ENCODE results near the gene PRMT9.
A peak's percentile ranks its signal among the peaks of the same experiment; 100 is the strongest.

The PRMT9 gene

DNA sequence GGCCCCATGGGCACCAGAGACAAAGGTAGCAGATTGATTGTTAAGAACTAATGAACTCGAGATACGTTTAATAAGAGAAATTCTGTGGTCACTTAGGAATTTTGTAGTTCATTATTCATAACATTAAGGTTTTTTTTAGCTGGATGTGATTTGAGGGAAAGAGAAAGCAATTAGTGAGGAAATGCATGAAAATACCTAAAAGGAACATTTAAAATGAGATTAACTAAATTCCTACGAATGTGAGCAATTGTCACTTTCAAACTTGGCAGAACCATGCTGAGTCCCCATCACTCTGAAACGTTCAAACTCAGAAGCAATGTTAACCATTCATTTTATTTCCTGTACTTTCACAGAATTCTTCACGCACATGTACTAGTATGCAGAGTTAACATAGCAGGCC lies 5.9 kb downstream of the PRMT9 start:
- Histone ChIP-seq H3K36me3 (ENCODE audit: insufficient read depth, low read length) (peaks cover 10% of the 10 kb centered on the region), H3K27me3 (ENCODE audit: insufficient read depth, low read length) (no peaks in the 10 kb centered on the region), H3K4me3 (ENCODE audit: low read length) (no peak overlapping the region), H3K9ac (ENCODE audit: low read depth, low read length) (no peak overlapping the region), H3K9me3 (ENCODE audit: insufficient read depth, low read depth, low read length) (no peaks in the 10 kb centered on the region), H3K4me1 (ENCODE audit: insufficient read depth, low read length) (peaks cover 5% of the 10 kb centered on the region), H3K27ac (ENCODE audit: low read depth, low read length) (no peak overlapping the region)
- WGBS, result 92% methylated on average over 5 of the region's 5 CpGs

- H3K27me3 ChIP-seq (ENCODE audit: insufficient read depth, low read length), result no peaks in the 10 kb centered on the region
- H3K9me3 ChIP-seq (ENCODE audit: insufficient read depth, low read depth, low read length), result no peaks in the 10 kb centered on the region
- H3K9ac ChIP-seq (ENCODE audit: low read depth, low read length), result no peak overlapping the region
- WGBS, result 98% methylated on average over 1 of the region's 1 CpG
- H3K36me3 ChIP-seq (ENCODE audit: insufficient read depth, low read length), result peaks cover 27% of the 10 kb centered on the region
- H3K27ac ChIP-seq (ENCODE audit: low read depth, low read length), result no peak overlapping the region
- no peaks in the 10 kb centered on the region for H3K4me1 ChIP-seq (ENCODE audit: insufficient read depth, low read length)
- H3K4me3 ChIP-seq (ENCODE audit: low read length), result no peak overlapping the region
Observed at GRCh38 chr4:147674496-147674895, 9.5 kb downstream of the PRMT9 start.

- no peak overlapping the region for H3K9ac ChIP-seq (ENCODE audit: low read depth, low read length)
- H3K36me3 ChIP-seq (ENCODE audit: insufficient read depth, low read length), result peaks cover 27% of the 10 kb centered on the region
- no peak overlapping the region for H3K27ac ChIP-seq (ENCODE audit: low read depth, low read length)
- WGBS, result 100% methylated on average over 2 of the region's 4 CpGs
- H3K4me1 ChIP-seq (ENCODE audit: insufficient read depth, low read length), result no peaks in the 10 kb centered on the region
- H3K27me3 ChIP-seq (ENCODE audit: insufficient read depth, low read length), result no peaks in the 10 kb centered on the region
- H3K4me3 ChIP-seq (ENCODE audit: low read length), result no peak overlapping the region
- H3K9me3 ChIP-seq (ENCODE audit: insufficient read depth, low read depth, low read length), result no peaks in the 10 kb centered on the region
Observed at GRCh38 chr4:147674073-147674472, 9.9 kb downstream of the PRMT9 start.

DNA sequence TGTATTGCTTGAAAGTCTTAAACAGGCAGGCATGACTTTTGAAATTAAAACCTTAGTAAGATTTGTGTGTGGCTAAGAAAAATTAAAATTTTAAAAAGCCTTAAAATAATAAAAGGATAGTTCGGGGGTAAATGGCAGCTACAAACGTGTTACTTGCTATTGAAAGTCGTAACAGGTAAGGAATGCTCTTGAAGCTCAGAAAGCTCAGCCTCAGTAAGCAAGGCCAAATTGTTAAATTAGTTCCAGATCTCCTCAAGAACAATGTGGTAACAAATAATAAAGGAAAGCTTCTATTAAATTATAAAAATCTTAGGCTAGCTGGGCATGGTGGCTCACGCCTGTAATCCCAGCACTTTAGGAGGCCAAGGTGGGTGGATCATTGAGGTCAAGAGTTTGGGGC lies 25.5 kb downstream of the PRMT9 start:
- no peak overlapping the region for H3K27ac ChIP-seq (ENCODE audit: low read depth, low read length)
- H3K36me3 ChIP-seq (ENCODE audit: insufficient read depth, low read length), result peaks cover 51% of the 10 kb centered on the region
- no peak overlapping the region for H3K9ac ChIP-seq (ENCODE audit: low read depth, low read length)
- H3K9me3 ChIP-seq (ENCODE audit: insufficient read depth, low read depth, low read length), result no peaks in the 10 kb centered on the region
- H3K4me3 ChIP-seq (ENCODE audit: low read length), result no peak overlapping the region
- H3K4me1 ChIP-seq (ENCODE audit: insufficient read depth, low read length), result peaks cover 10% of the 10 kb centered on the region; the same call in 1 of the 2 replicates
- WGBS, result 96% methylated on average over 4 of the region's 4 CpGs
- H3K27me3 ChIP-seq (ENCODE audit: insufficient read depth, low read length), result no peaks in the 10 kb centered on the region

DNA sequence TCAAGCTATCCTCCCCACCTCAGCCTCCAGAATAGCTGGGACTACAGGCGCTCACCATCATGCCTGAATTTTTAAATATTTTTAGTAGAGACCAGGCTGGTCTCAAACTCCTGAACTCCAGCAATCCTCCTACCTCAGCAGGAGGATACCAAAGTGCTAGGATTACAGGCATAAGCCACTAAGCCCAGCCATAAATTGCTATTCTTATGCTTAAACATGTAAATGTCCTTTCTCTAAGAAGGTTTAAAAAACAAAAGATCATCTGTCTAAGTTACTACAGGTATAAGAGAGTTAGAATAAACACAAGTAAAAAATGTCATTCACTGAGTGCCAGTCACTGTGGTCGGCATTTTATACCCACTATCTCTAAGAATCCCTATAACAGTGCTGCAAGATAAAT lies 28.3 kb downstream of the PRMT9 start:
- no peaks in the 10 kb centered on the region for H3K27me3 ChIP-seq (ENCODE audit: insufficient read depth, low read length)
- no peak overlapping the region for H3K4me3 ChIP-seq (ENCODE audit: low read length)
- 65% methylated on average over 2 of the region's 2 CpGs for WGBS
- H3K36me3 ChIP-seq (ENCODE audit: insufficient read depth, low read length), result peaks cover 59% of the 10 kb centered on the region
- peaks cover 10% of the 10 kb centered on the region; the same call in 1 of the 2 replicates for H3K4me1 ChIP-seq (ENCODE audit: insufficient read depth, low read length)
- no peak overlapping the region for H3K9ac ChIP-seq (ENCODE audit: low read depth, low read length)
- peak overlapping the region; percentile 63; the same call in 1 of the 2 replicates for H3K27ac ChIP-seq (ENCODE audit: low read depth, low read length)
- H3K9me3 ChIP-seq (ENCODE audit: insufficient read depth, low read depth, low read length), result no peaks in the 10 kb centered on the region

GRCh38 chr4:147651563-147651962 lies 32.4 kb downstream of the PRMT9 start:
- Histone ChIP-seq H3K9ac (ENCODE audit: low read depth, low read length) (no peak overlapping the region), H3K4me1 (ENCODE audit: insufficient read depth, low read length) (peaks cover 10% of the 10 kb centered on the region; the same call in 1 of the 2 replicates), H3K4me3 (ENCODE audit: low read length) (no peak overlapping the region), H3K9me3 (ENCODE audit: insufficient read depth, low read depth, low read length) (no peaks in the 10 kb centered on the region), H3K36me3 (ENCODE audit: insufficient read depth, low read length) (peaks cover 44% of the 10 kb centered on the region), H3K27me3 (ENCODE audit: insufficient read depth, low read length) (no peaks in the 10 kb centered on the region), H3K27ac (ENCODE audit: low read depth, low read length) (no peak overlapping the region)
- WGBS, result no CpG with 5 or more reads among the region's 1 CpG

DNA sequence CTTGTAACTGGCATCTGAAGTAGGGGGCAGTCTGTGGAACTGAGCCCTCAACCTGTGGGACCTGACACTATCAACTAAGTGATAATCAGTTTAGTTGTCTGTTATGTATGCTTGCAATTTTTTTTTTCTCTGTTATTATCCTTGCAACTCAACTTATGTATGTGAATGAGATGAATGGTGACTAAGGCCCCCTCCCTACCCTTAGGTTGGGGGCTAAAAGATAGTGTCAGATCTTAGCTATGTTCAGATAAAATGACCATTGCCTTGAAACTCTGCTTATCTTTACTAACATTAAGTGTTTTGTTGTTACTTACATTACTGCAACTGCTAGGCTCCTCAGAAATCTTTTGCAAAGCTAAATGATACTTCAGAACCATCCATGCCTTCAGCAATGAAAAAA lies 35.3 kb downstream of the PRMT9 start:
- H3K27ac ChIP-seq (ENCODE audit: low read depth, low read length), result no peak overlapping the region
- H3K36me3 ChIP-seq (ENCODE audit: insufficient read depth, low read length), result peaks cover 29% of the 10 kb centered on the region
- no peak overlapping the region for H3K4me3 ChIP-seq (ENCODE audit: low read length)
- no peaks in the 10 kb centered on the region for H3K4me1 ChIP-seq (ENCODE audit: insufficient read depth, low read length)
- H3K9me3 ChIP-seq (ENCODE audit: insufficient read depth, low read depth, low read length), result no peaks in the 10 kb centered on the region
- no peaks in the 10 kb centered on the region for H3K27me3 ChIP-seq (ENCODE audit: insufficient read depth, low read length)
- H3K9ac ChIP-seq (ENCODE audit: low read depth, low read length), result no peak overlapping the region

DNA sequence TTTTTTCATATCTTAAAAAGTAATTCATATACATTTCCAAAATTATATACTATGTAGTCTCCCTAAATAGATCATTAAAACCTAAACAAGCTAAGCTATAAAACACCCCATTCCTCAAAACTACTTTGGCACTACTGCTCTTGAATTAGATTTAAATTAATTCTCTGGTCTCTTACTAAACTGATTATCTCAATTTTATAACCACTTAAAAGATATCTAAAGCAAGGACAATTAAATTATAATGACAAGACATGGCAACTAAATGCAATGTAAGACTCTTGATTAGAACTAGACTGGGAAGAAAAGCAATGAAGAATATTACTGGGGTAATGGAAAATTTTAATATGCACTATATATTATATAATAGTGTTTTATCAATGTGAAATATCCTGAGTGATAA lies 38.9 kb downstream of the PRMT9 start:
- Histone ChIP-seq H3K9ac (ENCODE audit: low read depth, low read length) (no peak overlapping the region), H3K36me3 (ENCODE audit: insufficient read depth, low read length) (peaks cover 24% of the 10 kb centered on the region), H3K27ac (ENCODE audit: low read depth, low read length) (no peak overlapping the region), H3K9me3 (ENCODE audit: insufficient read depth, low read depth, low read length) (no peaks in the 10 kb centered on the region), H3K27me3 (ENCODE audit: insufficient read depth, low read length) (no peaks in the 10 kb centered on the region), H3K4me1 (ENCODE audit: insufficient read depth, low read length) (no peaks in the 10 kb centered on the region), H3K4me3 (ENCODE audit: low read length) (no peak overlapping the region)

DNA sequence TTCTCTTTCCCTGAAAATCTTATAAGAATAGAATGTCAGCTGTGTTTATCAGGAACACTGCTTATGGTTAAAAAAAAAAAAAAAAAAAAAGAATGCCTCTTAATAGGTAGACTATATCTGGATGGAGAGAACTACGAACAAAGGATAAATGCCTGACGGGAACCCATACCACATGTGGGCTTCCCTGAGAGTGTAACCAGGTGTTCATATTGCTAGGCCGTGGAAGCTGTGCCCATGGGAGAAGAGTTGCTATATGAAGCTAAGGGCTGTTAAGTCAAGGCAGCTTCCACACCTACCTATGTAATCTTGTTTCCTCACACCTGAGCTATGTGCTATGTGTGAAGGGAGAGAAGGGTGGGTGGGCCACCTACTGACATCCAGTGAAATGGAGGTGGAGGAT lies 39.5 kb downstream of the PRMT9 start:
- 88% methylated on average over 3 of the region's 3 CpGs for WGBS

DNA sequence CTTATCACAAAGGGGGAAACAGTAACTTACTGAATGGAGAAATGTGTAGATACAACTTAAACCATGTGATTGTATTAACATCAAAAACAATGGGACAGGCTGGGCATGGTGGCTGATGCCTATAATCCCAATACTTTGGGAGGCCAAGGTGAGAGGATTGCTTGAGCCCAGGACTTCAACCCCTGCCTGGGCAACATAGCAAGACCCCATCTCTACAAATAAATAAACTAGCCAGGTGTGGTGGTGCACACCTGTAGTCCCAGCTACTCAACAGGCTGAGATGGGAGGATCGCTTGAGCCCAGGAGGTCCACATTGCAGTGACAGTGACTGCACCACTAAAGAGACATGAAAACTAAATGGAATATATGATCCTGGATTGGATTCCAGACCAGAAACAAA lies 40.3 kb downstream of the PRMT9 start:
- Histone ChIP-seq H3K9ac (ENCODE audit: low read depth, low read length) (no peak overlapping the region), H3K9me3 (ENCODE audit: insufficient read depth, low read depth, low read length) (no peaks in the 10 kb centered on the region), H3K36me3 (ENCODE audit: insufficient read depth, low read length) (peaks cover 22% of the 10 kb centered on the region), H3K27ac (ENCODE audit: low read depth, low read length) (no peak overlapping the region), H3K27me3 (ENCODE audit: insufficient read depth, low read length) (no peaks in the 10 kb centered on the region), H3K4me3 (ENCODE audit: low read length) (no peak overlapping the region), H3K4me1 (ENCODE audit: insufficient read depth, low read length) (peaks cover 12% of the 10 kb centered on the region)
- WGBS, result 95% methylated on average over 1 of the region's 1 CpG

More for the DNA sequence above, 39.5 kb downstream of the PRMT9 start:
- 0 out of 2 replicates have a peak, but pooled peaks cover 3% of the 10 kb centered on the region for H3K4me1 ChIP-seq (ENCODE audit: insufficient read depth, low read length)
- H3K4me3 ChIP-seq (ENCODE audit: low read length), result no peak overlapping the region
- H3K36me3 ChIP-seq (ENCODE audit: insufficient read depth, low read length), result peaks cover 24% of the 10 kb centered on the region
- H3K27me3 ChIP-seq (ENCODE audit: insufficient read depth, low read length), result no peaks in the 10 kb centered on the region
- H3K27ac ChIP-seq (ENCODE audit: low read depth, low read length), result no peak overlapping the region
- no peaks in the 10 kb centered on the region for H3K9me3 ChIP-seq (ENCODE audit: insufficient read depth, low read depth, low read length)
- no peak overlapping the region for H3K9ac ChIP-seq (ENCODE audit: low read depth, low read length)

GRCh38 chr4:147640331-147640730 lies 43.6 kb downstream of the PRMT9 start:
- 92% methylated on average over 1 of the region's 1 CpG for WGBS
- Histone ChIP-seq H3K4me3 (ENCODE audit: low read length) (no peak overlapping the region), H3K27ac (ENCODE audit: low read depth, low read length) (no peak overlapping the region), H3K4me1 (ENCODE audit: insufficient read depth, low read length) (peaks cover 20% of the 10 kb centered on the region), H3K9ac (ENCODE audit: low read depth, low read length) (no peak overlapping the region), H3K36me3 (ENCODE audit: insufficient read depth, low read length) (peaks cover 43% of the 10 kb centered on the region), H3K9me3 (ENCODE audit: insufficient read depth, low read depth, low read length) (no peaks in the 10 kb centered on the region), H3K27me3 (ENCODE audit: insufficient read depth, low read length) (no peaks in the 10 kb centered on the region)

- Histone ChIP-seq H3K36me3 (ENCODE audit: insufficient read depth, low read length) (peaks cover 52% of the 10 kb centered on the region), H3K27me3 (ENCODE audit: insufficient read depth, low read length) (no peaks in the 10 kb centered on the region), H3K9me3 (ENCODE audit: insufficient read depth, low read depth, low read length) (no peaks in the 10 kb centered on the region), H3K9ac (ENCODE audit: low read depth, low read length) (no peak overlapping the region), H3K4me3 (ENCODE audit: low read length) (no peak overlapping the region), H3K4me1 (ENCODE audit: insufficient read depth, low read length) (peaks cover 20% of the 10 kb centered on the region), H3K27ac (ENCODE audit: low read depth, low read length) (no peak overlapping the region)
Observed at GRCh38 chr4:147639388-147639787, 44.6 kb downstream of the PRMT9 start.
